Right lobe of liver (tissue), 6 donors: ENCODE results near the gene NFKBIL1. TPM values are rescaled to one million over a fixed set of nuclear protein-coding genes. Genes with fewer than 3 reads are reported as not detected.

ENCODE experiments used
- ATAC-seq, 4 donors: fragments of 200-7000 bp; cut with Tn5 transposase; one replicate each; pipeline ENCODE4 v1.9.1; 2020; ENCODE audit warnings: mild to moderate bottlenecking in 4 of 4, moderate library complexity in 4 of 4
- DNase-seq, 3 donors: peaks; one replicate each; pipeline ENCODE4 v3.0.0-alpha.2; 2020
- H3K27ac ChIP-seq, 3 donors: fragments of 200-600 bp; one replicate each; pipeline ENCODE4 v1.8.0; 2022
- H3K27me3 ChIP-seq, 2 donors: fragments of 200-600 bp; one replicate each; pipeline ENCODE4 v1.8.0; 2022
- H3K36me3 ChIP-seq, 4 donors: fragments of 200-600 bp; sonication (generic) in 1 of 4; one replicate each; pipeline versions ENCODE4 v1.5.1 to v1.8.0; 2017 to 2022; ENCODE audit warnings: control low read depth in 1 of 4
- H3K4me1 ChIP-seq, 4 donors: fragments of 200-600 bp; sonication (generic) in 1 of 4; one replicate each; pipeline versions ENCODE4 v1.5.1 to v1.8.0; 2017 to 2022; ENCODE audit warnings: control low read depth in 1 of 4
- H3K4me3 ChIP-seq, 3 donors: fragments of 200-600 bp; one replicate each; pipeline ENCODE4 v1.8.0; 2022
- H3K9me3 ChIP-seq, 4 donors: fragments of 200-600 bp; sonication (generic) in 1 of 4; one replicate each; pipeline versions ENCODE4 v1.5.1 to v1.8.0; 2017 to 2022; ENCODE audit warnings: control low read depth in 1 of 4
- CTCF ChIP-seq, 4 donors: fragments of 200-600 bp in 3 of 4; fragments of 450-650 bp in 1 of 4; IDR thresholded peaks; one replicate each; pipeline versions ENCODE4 v1.5.1 to v1.8.0; 2016 to 2022; ENCODE audit warnings: antibody characterized with exemption in 4 of 4, mild to moderate bottlenecking in 2 of 4
- POLR2A ChIP-seq: fragments of 450-650 bp; IDR thresholded peaks from one replicate; pipeline ENCODE4 v1.6.1; 2017; ENCODE audit warnings: antibody characterized with exemption, mild to moderate bottlenecking
- WGBS: methylation state at CpG from one replicate; pipeline ENCODE4 v1.1.6; 2018; ENCODE audit warnings: low coverage, low lambda C conversion rate; ENCODE audit not compliant: insufficient coverage; ENCODE audit errors: missing lambda C conversion rate; 5-methylcytosine and 5-hydroxymethylcytosine counted together
- intact Hi-C, 2 donors: fragments of 100-400 bp; cut with DNase I; formaldehyde crosslinking; loops; one replicate each; pipeline versions ENCODE4 v1.11.2 to v1.14.1; 2022
- total RNA-seq, 6 experiments: library from RNA; depleted of rRNA in 2 of 6; stranded (reverse); fragments of >200 nt in 2 of 6; fragmentation: NEBNext Ultra II Directional in 3 of 6; extraction: Animal tissue kit (Norgen Biotek cat#: 25700) in 3 of 6; gene quantifications; one replicate each; pipeline versions ENCODE4 v1.1.0 to v1.2.4, GENCODE V29; 2016 to 2023
- donor health status: DM: no; HTN: yes; CAD: no.
- donor health status: DM: no; HTN: no; CAD: no.
- donor health status: DM: no; HTN: no; CAD: no.
- donor health status: DM: no; HTN: yes; CAD: no.
- donor health status: DM: no; HTN: yes; CAD: no.

The NFKBIL1 gene
- total RNA-seq, 6 experiments from 2014 or later, result 7.5 to 10.2 (median 8.3) TPM

GRCh38 chr6:31574106-31575061, 27.0 kb downstream of the NFKBIL1 start:
- ATAC-seq (no peak), DNase-seq (peak in 1 of 3 donors; percentile 26)
- WGBS, result 60% methylated on average over 8 of the region's 14 CpGs
- Histone ChIP-seq H3K27ac (no peak overlapping the region), H3K4me3 (no peak overlapping the region), H3K36me3 (no peaks in the 10 kb centered on the region), H3K27me3 (no peaks in the 10 kb centered on the region), H3K9me3 (no peaks in the 10 kb centered on the region), H3K4me1 (no peaks in the 10 kb centered on the region)
- no peak for TF ChIP-seq CTCF (IDR thresholded peaks at IDR 0.05)
- TF ChIP-seq POLR2A, result no peak
- intact Hi-C loops, result no loop called here

GRCh38 chr6:31575335-31575901, 28.0 kb downstream of the NFKBIL1 start, which contains the start of gene TNF:
TNF (plus strand) TSS chr6:31575565; CDS start chr6:31575742, 177 bp downstream.
- peak within 1 kb of the TSS in 1 of 3 donors; percentile 54 for H3K27ac ChIP-seq
- H3K4me1 ChIP-seq, result no peaks in the 10 kb centered on the region
- intact Hi-C loops, result no loop called here
- no peaks in the 10 kb centered on the region for H3K27me3 ChIP-seq
- TF ChIP-seq CTCF (IDR thresholded peaks at IDR 0.05) (no peak), POLR2A (peak; percentile 71)
- peak in 2 of 3 donors; percentile 49 to 56 for DNase-seq
- H3K4me3 ChIP-seq, result peak within 1 kb of the TSS; percentile 11 to 32 (median 31)
- WGBS, result 41% methylated on average over 15 of the region's 19 CpGs
- H3K9me3 ChIP-seq, result no peaks in the 10 kb centered on the region
- peak; percentile 40 to 66 (median 52) for ATAC-seq
- no peaks in the 10 kb centered on the region for H3K36me3 ChIP-seq

GRCh38 chr6:31575952-31576685, 28.7 kb downstream of the NFKBIL1 start:
- no peak overlapping the region for H3K27ac ChIP-seq
- WGBS, result 45% methylated on average over 7 of the region's 8 CpGs

More at GRCh38 chr6:31575952-31576685, 28.7 kb downstream of the NFKBIL1 start:
- DNase-seq (no peak), ATAC-seq (no peak)
- H3K9me3 ChIP-seq, result no peaks in the 10 kb centered on the region
- H3K4me1 ChIP-seq, result no peaks in the 10 kb centered on the region
- intact Hi-C loops, result no loop called here
- H3K27me3 ChIP-seq, result no peaks in the 10 kb centered on the region
- no peaks in the 10 kb centered on the region for H3K36me3 ChIP-seq
- H3K4me3 ChIP-seq, result peak overlapping the region; percentile 11 to 32 (median 31)
- TF ChIP-seq POLR2A, result no peak
- TF ChIP-seq CTCF (IDR thresholded peaks at IDR 0.05), result no peak
